Measurements from ENCODE around the gene LDB1.

LDB1 gene

GRCh38 chr10:102066399-102067088 is 53.6 kb downstream of the LDB1 start:
- Histone ChIP-seq H3F3A (ENCODE audit: insufficient read depth, low read length) (no peaks in the 10 kb centered on the region), H2AFZ (ENCODE audit: low read length) (no peak overlapping the region), H3K9ac (ENCODE audit: low read length) (peak overlapping the region; percentile 70; the same call in 1 of the 2 replicates), H3K4me3 (ENCODE audit: low read depth, low read length, poor library complexity, severe bottlenecking) (peak overlapping the region; percentile 78), H3K9me2 (ENCODE audit: low read depth, low read length) (no peaks in the 10 kb centered on the region), H3K27ac (ENCODE audit: low read depth, low read length, poor library complexity, severe bottlenecking) (no peak overlapping the region), H3K79me2 (ENCODE audit: insufficient read depth, low read length) (no peaks in the 10 kb centered on the region), H4K20me1 (ENCODE audit: insufficient read depth, low read length) (no peaks in the 10 kb centered on the region), H3K4me2 (ENCODE audit: low read length) (peak overlapping the region; percentile 68), H3K27me3 (ENCODE audit: insufficient read depth, low read length) (no peaks in the 10 kb centered on the region), H3K4me1 (ENCODE audit: insufficient read depth, low read length, severe bottlenecking) (peaks cover 7% of the 10 kb centered on the region), H3K36me3 (ENCODE audit: insufficient read depth, low read length) (no peaks in the 10 kb centered on the region), H3K9me3 (ENCODE audit: low read length) (no peaks in the 10 kb centered on the region)
- TF ChIP-seq, protein P1, sequence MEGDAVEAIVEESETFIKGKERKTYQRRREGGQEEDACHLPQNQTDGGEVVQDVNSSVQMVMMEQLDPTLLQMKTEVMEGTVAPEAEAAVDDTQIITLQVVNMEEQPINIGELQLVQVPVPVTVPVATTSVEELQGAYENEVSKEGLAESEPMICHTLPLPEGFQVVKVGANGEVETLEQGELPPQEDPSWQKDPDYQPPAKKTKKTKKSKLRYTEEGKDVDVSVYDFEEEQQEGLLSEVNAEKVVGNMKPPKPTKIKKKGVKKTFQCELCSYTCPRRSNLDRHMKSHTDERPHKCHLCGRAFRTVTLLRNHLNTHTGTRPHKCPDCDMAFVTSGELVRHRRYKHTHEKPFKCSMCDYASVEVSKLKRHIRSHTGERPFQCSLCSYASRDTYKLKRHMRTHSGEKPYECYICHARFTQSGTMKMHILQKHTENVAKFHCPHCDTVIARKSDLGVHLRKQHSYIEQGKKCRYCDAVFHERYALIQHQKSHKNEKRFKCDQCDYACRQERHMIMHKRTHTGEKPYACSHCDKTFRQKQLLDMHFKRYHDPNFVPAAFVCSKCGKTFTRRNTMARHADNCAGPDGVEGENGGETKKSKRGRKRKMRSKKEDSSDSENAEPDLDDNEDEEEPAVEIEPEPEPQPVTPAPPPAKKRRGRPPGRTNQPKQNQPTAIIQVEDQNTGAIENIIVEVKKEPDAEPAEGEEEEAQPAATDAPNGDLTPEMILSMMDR (IDR thresholded peaks at IDR 0.05; ENCODE audit: low read length): no peak
- TF ChIP-seq EZH2 (IDR thresholded peaks at IDR 0.05; ENCODE audit: borderline replicate concordance, low read length): no peak

DNA sequence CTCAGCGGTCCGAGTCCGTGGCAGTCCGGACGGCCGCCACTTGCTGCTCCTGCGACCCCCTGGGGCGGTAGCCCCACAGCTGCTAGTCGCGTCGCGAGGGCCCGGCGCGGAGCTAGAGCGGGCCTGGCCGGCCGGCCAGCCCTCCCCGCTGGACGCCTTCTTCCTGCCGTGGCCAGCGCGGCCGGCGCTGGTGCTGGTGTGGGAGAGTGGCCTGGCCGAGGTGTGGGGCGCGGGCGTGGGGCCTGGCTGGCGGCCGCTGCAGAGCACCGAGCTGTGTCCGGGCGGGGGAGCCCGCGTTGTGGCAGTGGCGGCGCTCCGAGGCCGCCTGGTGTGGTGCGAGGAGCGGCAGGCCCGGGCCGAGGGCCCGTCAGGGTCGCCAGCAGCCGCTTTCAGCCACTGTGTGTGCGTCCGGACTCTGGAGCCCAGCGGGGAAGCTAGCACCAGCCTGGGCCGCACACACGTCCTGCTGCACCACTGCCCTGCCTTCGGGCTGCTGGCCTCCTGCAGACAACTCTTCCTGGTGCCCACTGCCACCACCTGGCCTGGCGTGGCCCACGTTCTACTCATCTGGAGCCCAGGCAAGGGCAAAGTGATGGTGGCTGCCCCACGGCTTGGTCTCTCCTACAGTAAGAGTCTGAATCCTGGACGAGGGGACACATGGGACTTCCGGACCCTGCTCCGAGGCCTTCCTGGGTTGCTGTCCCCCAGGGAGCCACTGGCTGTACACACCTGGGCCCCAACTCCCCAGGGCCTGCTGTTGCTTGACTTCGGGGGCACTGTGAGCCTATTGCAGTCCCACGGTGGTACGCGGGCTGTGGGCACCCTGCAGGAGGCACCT is 54.4 kb downstream of the LDB1 start:
- Histone ChIP-seq H4K20me1 (ENCODE audit: insufficient read depth, low read length) (no peaks in the 10 kb centered on the region), H3K9me2 (ENCODE audit: low read depth, low read length) (no peaks in the 10 kb centered on the region), H3K4me3 (ENCODE audit: low read depth, low read length, poor library complexity, severe bottlenecking) (peak overlapping the region; percentile 78), H3K79me2 (ENCODE audit: insufficient read depth, low read length) (no peaks in the 10 kb centered on the region), H3K9me3 (ENCODE audit: low read length) (no peaks in the 10 kb centered on the region), H3F3A (ENCODE audit: insufficient read depth, low read length) (no peaks in the 10 kb centered on the region), H3K27me3 (ENCODE audit: insufficient read depth, low read length) (no peaks in the 10 kb centered on the region), H3K4me1 (ENCODE audit: insufficient read depth, low read length, severe bottlenecking) (peaks cover 7% of the 10 kb centered on the region), H3K27ac (ENCODE audit: low read depth, low read length, poor library complexity, severe bottlenecking) (no peak overlapping the region), H3K9ac (ENCODE audit: low read length) (peak overlapping the region; percentile 70), H3K4me2 (ENCODE audit: low read length) (peak overlapping the region; percentile 68), H2AFZ (ENCODE audit: low read length) (no peak overlapping the region), H3K36me3 (ENCODE audit: insufficient read depth, low read length) (no peaks in the 10 kb centered on the region)
- TF ChIP-seq, protein P1 (IDR thresholded peaks at IDR 0.05; ENCODE audit: low read length): no peak
- no peak for TF ChIP-seq EZH2 (IDR thresholded peaks at IDR 0.05; ENCODE audit: borderline replicate concordance, low read length)

- peak within 1 kb of the TSS; percentile 78 for H3K4me3 ChIP-seq (ENCODE audit: low read depth, low read length, poor library complexity, severe bottlenecking)
- no peak for TF ChIP-seq EZH2 (IDR thresholded peaks at IDR 0.05; ENCODE audit: borderline replicate concordance, low read length)
- TF ChIP-seq, protein P1 (IDR thresholded peaks at IDR 0.05; ENCODE audit: low read length): peak; percentile 19; the same call in 1 of the 2 replicates
- peak within 1 kb of the TSS; percentile 68 for H3K4me2 ChIP-seq (ENCODE audit: low read length)
- peaks cover 7% of the 10 kb centered on the region for H3K4me1 ChIP-seq (ENCODE audit: insufficient read depth, low read length, severe bottlenecking)
- no peak within 1 kb of the TSS for H2AFZ ChIP-seq (ENCODE audit: low read length)
- H3K27ac ChIP-seq (ENCODE audit: low read depth, low read length, poor library complexity, severe bottlenecking): no peak within 1 kb of the TSS
- no peaks in the 10 kb centered on the region for H3K27me3 ChIP-seq (ENCODE audit: insufficient read depth, low read length)
- H3K79me2 ChIP-seq (ENCODE audit: insufficient read depth, low read length): no peaks in the 10 kb centered on the region
- H3K36me3 ChIP-seq (ENCODE audit: insufficient read depth, low read length): no peaks in the 10 kb centered on the region
- peak within 1 kb of the TSS; percentile 70 for H3K9ac ChIP-seq (ENCODE audit: low read length)
- H3K9me2 ChIP-seq (ENCODE audit: low read depth, low read length): no peaks in the 10 kb centered on the region
- H4K20me1 ChIP-seq (ENCODE audit: insufficient read depth, low read length): no peaks in the 10 kb centered on the region
- H3F3A ChIP-seq (ENCODE audit: insufficient read depth, low read length): no peaks in the 10 kb centered on the region
- H3K9me3 ChIP-seq (ENCODE audit: low read length): no peaks in the 10 kb centered on the region
These were observed 55.2 kb downstream of the LDB1 start, which contains the start of gene HPS6 for GRCh38 chr10:102064868-102065560. Gene HPS6 (plus strand): TSS chr10:102065349. CDS start chr10:102065475, 126 bp downstream.

Measured in OCI-LY1 (cell line).